NCI-H146 treated with DMSO at 0.1 percent for 48 hours (cell line): Measurements from ENCODE around the gene TSNAX.
"Not testable (repeated sequence)": the region's sequence is repeated elsewhere in the genome, so short reads cannot be mapped to it uniquely, and the experiment has no call there.

Experiments
- DNase-seq: peaks from one replicate; lab custom pipeline; 2025; ENCODE audit not compliant: unreplicated experiment; lab: John Stamatoyannopoulos, UW

The TSNAX gene

DNA sequence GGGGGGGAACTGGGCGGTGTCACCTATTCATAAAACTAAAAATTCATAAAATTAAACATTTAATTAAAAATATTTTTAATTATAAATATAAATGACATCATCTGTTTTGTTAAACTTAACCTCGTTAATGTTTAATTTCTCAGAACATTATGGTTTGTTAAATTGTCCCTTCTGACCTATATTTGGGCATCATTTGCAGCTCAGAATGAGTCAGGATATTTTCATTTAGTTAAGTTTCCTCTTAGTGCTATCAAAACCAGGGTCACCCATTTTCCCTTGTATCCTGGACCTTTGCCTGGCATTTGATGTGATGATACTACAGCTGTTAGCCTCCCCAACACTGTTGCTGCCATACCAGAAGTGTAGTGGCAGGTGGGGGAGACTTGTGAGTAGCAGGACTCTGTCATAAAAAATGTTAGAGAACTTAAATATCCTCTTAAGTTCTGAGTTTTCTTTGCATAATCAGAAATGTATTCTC is 30.3 kb downstream of the TSNAX start:
- no peak for DNase-seq

DNA sequence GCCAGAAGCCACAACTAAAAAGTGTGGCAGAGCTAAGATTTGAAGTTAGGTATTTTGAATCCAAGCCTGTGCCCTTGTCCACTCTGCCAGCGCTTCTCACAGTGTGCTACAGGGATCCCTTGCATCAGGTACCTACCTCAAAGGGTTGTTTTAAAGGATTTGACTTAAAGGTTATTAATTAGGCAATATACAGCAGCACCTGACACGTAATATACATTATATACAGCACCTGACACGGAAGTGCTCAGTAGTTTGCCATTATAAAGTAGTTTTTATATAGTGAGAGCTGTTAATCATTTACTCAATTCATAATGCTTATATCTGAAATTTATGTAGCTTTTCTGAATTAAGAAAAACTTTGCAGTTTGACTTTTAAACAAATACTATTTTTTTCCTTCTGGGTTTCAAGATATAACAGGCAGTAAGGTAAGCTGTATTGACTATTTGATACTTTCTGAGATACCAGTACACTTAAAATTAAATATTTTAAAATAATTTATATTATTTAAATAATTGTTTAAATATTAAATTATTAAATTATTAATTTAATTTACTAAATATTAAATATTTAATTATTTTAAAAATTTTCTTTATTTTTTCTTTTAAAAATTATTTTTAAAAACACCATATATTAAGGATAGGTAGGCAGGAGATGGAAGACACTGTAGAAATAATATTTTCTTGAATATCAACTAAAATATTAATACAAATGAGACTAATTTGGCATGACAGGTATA is 33.3 kb downstream of the TSNAX start:
- DNase-seq, result no peak

DNA sequence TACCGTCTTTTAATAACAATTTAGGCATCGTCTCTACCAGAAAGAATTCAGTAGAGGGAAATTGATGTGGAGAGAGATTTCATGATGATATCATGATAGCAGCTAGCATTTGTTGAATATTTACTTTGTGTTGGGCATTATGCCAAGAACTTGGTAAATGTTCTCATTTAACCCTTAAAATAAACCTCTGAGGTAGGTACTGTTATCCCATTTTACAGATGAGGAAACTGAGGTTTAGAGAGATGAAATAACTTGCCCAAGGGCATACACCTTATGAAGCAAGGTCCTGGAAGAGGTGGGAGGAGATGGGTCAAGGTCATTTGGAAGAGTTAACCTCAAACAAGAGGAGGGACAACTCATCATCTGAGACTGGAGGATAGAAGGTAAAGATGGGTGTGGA is 34.8 kb downstream of the TSNAX start:
- no peak for DNase-seq

DNA sequence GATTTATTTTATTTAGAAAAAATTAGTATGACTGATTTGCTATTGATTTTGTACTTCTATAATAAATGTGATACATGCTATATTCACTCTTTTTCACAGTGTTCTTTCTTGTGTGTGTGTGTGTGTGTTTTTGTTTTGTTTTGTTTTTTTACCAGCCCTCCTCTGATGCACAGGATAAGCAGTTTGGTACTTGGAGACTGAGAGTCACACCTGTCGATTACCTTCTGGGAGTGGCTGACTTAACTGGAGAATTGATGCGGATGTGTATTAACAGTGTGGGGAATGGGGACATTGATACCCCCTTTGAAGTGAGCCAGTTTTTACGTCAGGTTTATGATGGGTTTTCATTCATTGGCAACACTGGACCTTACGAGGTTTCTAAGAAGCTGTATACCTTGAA is 35.9 kb downstream of the TSNAX start:
- no peak for DNase-seq

DNA sequence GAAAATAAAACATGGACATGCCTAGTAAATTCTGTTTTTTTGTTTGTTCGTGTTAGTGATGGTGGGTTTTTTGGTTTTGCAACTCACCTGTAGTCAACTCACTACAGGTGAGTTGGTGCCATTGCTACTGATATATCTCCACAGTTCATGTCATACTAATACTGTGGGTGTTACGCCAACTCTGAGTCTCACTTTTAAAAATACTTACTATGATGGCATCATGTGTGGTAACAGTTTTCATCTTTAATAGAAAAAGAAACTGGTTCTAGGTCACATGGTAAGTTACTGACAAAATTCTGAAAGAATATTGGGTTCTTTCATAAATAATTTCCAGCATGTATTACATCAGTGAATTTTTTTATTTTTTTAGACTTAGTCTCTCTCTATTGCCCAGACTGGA is 38.0 kb downstream of the TSNAX start:
- no peak for DNase-seq

DNA sequence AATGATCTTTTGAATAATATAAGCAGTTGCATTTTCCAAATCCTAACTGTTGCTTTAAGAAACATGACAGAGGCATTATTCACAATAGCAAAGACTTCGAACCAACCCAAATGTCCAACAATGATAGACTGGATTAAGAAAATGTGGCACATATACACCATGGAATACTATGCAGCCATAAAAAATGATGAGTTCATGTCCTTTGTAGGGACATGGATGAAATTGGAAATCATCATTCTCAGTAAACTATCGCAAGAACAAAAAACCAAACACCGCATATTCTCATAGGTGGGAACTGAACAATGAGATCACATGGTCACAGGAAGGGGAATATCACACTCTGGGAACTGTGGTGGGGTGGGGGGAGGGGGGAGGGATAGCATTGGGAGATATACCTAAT is 41.8 kb downstream of the TSNAX start:
- DNase-seq, result not testable (repeated sequence)

DNA sequence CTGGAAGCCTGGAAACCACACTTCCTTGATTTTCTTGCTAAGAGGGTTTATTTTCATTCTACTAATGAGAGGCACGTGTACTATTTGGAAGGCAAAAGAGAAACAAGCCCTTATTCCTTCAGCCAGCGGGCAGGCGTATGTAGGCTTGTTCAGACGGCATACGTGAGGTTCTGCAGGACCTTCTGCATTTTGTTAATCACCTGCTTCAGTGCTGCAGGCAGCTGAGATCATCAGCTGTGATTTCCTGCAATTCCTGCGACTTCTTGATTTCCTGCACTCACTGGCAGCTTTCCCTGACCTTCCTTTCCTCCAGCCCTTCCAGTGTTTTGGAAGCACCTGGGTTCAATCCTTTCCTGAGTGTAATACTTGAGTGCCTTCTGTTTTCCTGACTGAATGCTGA is 43.4 kb downstream of the TSNAX start:
- no peak for DNase-seq

DNA sequence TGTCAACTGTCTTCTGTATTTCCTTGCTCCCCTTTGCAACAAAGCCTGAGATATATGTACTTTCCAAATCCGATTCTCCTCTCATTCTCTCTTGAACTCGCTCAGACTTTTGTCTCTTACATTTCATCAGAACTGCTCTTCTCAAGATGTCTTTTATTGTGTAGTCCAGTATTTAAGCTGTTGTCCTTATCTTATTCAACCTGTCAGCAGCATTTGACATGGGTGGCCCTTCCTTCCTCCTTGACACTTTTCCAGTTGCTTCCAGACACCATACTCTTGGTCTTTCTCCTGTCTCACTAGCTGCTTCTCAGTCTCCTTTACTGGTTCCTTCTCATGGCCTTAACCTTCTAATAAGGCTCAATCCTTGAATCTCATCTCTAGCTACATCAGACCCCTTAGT is 47.0 kb downstream of the TSNAX start:
- no peak for DNase-seq

DNA sequence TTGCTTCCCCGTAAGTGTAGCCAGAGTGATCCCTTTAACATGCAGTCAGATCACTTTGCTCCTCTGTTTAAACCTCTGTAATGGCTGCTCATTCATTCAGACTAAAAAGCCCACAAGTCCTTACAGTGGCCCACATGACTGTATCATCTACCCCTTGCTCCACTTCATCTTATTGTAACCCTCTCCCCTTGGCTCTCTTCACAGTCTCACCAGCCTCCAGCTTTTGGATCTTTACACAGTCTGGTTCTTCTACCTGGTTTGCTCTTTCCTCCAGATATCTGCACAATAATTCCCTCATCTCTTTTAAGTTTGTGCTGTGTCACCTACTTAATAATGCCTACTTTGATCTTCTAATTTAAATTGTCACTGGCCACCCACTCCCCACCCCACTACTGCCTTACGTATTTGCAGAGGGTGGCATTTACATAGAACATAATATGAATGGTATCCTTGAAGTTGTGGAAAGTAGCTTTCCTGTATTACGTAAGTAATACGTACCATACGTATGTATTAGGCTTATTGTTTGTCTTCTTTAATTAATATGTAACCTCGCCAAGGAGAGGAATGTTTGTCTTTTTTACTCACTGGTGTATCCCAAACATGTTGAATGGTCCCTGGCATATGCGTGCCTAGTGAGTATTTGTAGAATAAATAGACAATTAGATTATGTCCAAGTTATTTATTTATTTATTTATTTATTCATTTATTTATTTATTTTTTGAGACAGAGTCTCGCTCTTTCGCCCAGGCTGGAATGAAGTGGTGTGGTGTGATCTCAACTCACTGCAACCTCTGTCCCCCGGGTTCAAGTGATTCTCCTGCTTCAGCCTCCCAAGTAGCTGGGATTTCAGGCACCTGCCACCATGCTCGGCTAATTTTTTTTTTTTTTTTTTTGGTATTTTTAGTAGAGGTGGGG is 48.6 kb downstream of the TSNAX start:
- no peak for DNase-seq

DNA sequence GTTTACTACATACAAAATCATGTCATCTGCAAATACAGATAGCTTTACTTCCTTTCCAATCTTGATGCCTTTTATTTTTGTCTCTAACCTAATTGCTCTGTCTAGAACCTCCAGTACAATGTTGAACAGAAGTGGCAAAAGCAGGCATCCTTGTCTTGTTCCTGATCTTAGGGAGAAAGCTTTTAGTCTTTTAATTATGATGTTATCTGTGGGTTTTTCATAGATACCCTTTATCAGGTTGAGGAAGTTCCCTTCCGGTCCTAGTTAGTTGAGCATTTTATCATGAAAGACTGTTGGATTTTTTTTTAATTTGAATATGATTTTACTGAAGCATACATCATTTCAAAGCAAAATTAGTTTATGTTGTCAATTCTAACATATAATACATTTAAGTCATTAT is 52.4 kb downstream of the TSNAX start:
- no peak for DNase-seq

DNA sequence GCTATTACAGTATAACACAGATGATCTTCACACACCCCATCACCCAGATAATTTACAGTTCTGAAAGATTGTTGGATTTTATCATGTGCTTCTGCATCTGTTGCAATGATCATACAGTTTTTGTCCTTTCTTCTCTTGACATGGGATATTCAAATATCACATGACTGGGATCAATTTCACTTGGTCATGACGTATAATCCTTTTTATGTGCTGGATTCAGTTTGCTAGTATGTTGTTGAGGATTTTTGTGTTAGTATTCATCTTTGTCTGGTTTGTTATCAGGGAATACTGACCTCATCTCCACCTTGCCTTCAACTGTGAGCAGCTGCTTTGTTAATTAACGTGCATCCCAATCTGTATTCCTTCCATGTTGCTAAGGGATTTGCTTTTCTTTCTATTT is 53.4 kb downstream of the TSNAX start:
- peak; percentile 30 for DNase-seq

DNA sequence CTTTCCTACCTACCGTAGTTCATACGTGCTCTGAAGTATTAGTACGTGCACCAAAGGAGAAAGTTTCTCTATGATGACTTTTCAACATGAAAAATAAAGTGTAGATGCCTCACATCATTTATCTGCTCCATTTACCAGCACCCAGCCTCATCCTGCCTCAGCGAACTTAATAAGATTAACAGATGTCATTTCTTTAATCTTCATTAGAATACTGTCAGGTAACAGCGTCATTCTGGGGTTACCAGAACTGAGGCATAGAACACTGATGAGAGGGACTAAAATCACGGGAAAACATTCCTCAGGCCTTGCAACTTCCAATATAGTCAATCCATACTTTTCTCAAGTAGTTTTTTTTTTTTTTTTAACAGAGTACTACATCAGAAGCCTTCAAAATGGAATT is 54.9 kb downstream of the TSNAX start:
- no peak for DNase-seq

DNA sequence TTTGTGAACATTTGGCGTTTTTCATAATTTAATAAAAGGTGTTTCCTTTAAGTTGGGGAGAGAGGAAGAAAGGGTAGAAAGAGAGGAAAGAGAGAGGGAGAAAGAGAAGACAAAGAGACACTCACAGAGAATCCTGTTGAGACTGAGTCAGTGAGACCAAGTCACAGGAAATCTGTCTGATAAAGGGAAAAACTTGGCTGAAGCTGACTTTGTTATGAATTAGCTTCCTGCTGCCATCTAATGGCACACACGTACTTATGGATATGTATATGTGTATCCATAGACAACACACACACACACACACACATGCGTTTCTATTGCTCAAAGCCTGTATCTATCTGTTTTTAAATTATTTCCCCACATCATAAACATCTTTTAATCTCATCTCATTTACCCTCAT is 55.6 kb downstream of the TSNAX start:
- DNase-seq, result peak; percentile 20

DNA sequence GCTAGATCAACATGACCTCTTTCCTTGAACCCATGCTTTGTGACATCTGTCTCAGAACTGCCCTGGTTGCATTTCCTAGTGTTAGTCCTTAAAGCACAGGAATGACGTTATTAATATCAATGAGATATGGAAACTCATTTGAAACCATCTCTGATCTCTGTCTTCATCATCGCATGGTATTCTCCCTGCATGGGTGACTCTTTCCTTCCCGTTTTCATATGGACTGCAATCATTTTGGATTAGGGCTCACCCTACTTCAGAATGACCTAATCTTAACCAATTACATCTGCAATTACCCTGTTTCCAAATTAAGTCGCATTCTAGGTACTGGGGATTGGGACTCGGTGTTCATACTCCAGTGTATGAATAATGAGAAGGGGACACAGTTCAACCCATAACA is 56.5 kb downstream of the TSNAX start:
- DNase-seq, result no peak

DNA sequence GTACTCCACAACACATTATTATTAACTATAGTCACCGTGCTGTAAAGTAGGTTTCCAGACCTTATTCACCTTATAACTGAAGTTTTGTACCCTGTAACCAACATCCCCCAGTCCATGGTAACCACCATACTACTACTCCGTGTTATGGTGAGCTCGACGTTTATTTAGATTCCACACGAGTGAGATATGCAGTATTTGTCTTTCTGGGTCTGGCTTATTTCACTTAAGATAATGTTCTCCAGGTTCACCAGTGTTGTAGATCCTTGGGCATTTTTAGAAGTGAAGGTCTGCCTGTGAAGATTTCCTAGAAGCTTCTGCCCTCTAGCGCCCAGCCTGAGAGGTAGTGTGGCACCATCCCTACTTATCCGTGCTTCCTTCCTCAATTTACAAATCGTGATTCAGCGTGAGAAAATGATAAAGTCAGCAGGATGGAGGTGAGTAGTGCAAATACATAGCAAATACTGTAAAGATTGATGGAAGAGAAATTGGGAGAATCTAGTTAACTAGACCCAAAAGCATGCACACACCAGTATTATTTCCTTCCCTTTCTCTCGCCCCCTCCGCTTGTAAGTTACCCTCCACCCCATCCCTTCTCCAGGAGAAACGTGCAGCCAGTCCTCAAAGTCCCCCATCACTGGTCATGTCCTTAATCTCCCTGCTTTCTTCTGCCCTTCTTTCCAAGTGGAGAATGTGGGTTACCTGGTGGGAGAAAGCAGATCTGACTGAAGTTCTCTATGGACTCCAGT is 62.2 kb downstream of the TSNAX start:
- DNase-seq, result no peak

DNA sequence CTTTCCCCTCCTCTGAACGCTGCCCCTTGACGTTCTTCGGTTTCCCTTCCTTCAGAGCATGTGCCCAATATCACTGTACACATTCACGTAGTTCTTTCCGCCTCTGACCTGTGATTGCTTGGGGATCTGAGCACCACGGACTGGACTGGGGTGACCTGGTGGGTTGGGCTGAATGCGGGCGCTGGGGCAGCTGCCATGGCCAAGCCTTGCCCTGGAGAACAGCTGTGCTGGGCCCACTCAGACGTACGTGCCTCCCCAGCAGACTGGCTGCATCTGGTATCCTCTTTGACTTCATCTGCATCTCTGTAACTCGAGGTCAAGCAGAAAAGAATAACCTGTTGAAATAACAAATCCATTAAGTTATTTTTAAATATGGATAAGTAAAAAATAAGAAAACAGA is 63.0 kb downstream of the TSNAX start:
- DNase-seq, result no peak

DNA sequence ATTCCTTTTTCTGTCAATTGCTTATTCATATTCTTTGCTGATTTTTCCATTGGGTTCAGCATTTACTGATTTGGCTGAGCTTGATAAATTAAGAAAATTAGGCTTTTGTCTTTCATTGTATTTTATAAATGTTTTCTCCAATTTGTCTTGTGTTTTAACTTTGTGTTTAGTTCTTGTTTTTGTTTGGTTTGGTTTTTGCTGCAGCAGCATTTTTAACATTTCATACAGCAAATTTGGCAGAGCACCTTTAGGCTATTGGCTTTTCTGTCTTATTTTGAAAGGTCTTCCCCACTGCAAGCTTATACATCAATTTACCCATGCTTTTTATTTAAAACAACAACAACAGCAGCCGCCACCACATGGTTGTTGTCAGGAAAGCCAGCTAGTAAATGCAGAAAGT is 64.3 kb downstream of the TSNAX start:
- DNase-seq, result no peak

DNA sequence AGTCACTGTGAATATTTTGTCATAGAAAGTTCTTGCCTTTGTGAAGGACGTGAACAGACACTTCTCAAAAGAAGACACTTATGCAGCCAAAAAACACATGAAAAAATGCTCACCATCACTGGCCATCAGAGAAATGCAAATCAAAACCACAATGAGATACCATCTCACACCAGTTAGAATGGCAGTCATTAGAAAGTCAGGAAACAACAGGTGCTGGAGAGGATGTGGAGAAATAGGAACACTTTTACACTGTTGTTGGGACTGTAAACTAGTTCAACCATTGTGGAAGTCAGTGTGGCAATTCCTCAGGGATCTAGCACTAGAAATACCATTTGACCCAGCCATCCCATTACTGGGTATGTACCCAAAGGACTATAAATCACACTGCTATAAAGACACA is 64.8 kb downstream of the TSNAX start:
- not testable (repeated sequence) for DNase-seq

DNA sequence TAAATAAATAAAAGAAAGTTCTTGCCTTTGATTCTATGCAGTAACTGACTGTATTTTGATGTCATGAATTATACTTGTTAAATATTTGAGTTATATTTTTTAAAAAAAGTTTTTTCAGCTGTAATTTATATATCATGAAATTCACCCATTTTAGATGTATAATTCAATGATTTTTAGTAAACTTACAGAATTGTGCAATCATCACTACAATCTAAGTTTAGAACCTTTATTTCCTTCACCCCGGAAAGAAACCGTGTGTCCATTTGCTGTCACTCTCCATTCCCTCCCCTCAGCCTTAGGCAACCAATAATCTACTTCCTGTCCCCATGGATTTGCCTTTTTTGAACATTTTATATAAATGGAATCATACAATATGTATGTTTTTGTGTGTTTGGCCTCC is 65.7 kb downstream of the TSNAX start:
- DNase-seq, result no peak

DNA sequence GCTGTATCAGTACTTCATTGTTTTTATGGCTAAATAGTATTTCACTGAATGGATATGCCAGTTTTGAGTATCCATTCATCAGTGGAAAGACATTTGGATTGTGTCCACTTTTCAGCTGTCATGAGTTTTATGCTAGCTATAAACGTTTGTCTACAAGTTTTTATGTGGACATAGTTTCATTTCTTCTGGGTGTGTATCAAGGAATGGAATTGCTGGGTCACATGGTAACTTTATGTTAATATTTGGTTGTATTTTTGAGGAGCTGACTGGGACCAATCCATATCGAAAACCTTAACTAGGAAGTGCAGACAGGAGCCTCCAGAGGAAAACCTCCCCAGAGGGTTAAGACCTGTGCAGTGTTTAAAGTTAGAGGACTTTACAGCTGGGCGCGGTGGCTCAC is 66.3 kb downstream of the TSNAX start:
- no peak for DNase-seq

DNA sequence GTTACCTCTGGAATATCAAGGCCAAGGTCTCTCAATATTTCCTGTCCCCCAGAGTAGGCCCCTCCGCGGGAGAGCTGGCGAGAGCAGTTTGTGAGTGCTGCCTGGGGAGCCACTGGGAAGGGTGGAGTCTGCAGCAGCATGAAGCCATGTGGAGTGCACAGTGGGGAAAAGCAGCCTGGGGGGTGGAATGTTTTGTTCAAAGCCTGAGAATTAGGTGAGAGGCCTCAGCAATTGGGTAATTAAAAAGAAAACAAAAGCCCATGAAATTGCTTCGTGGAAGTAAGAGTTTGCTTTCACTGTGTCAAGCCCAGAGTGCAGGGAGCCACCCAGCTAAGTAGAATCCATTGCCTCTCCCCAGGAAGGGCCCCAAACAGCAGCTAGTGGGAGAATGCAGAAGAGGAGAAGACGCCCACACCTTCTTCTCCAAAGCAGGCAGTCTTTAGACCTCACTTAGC is 67.9 kb downstream of the TSNAX start:
- DNase-seq, result peak; percentile 57

DNA sequence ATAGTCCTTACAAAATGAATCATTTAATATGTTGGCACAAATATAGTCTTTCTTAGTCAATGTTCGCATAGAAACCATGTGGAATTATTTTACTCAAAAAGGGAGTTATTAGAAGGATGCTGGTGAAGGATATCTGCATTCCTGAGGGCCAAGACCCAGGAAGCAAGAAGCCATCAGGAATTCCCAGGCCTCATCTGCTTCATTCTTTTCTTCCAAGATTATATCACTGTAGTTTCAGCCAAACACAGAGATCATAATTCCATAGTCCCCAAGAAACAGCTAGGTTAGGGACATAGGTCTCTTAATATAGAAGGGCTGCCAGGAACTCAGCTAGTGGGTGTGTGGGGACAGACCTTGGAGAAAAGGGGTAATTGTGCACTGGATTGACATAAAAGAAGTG is 69.5 kb downstream of the TSNAX start:
- DNase-seq, result no peak
